ENCODE measurements around the gene PON3. TPM values are rescaled to one million over a fixed set of nuclear protein-coding genes. Genes with fewer than 3 reads are reported as not detected.

The PON3 gene
- total RNA-seq (2014; rRNA removed; shearing (Covaris generic)): not detected in 2 replicates

- Histone ChIP-seq H3K4me1 (peaks cover 9% of the 10 kb centered on the region), H3K9me3 (replicated peaks) (no peaks in the 10 kb centered on the region), H3K36me3 (no peaks in the 10 kb centered on the region), H3K27me3 (no peaks in the 10 kb centered on the region), H3K4me3 (no peak within 1 kb of the TSS), H3K27ac (no peak within 1 kb of the TSS)
- no peak for DNase-seq
Measured at GRCh38 chr7:95396136-95397032, at the start of gene PON3. PON3 (minus strand) TSS chr7:95396375; CDS start chr7:95396350, 25 bp downstream.

DNA sequence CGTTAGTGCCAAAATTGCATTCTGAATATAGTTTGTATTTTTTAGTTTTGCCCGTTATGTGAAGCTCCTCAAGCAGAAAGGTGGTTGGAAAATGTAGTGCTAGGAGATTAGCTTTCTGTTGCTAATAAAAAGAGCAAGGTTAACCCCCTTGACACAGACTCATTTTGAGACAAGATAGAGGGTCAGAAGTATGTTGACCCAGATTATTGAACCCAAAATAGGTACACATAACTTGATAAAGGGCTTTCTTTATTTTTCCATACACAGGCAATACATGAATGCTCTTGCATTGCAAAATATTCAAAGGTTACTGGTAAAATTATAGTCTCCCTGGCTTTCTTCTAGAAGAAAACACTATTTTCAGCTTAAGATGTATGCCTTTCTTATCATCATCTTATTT lies 48.6 kb upstream of the PON3 start:
- H3K27ac ChIP-seq: no peak overlapping the region
- no peak for DNase-seq
- no peaks in the 10 kb centered on the region for H3K4me1 ChIP-seq
- no peaks in the 10 kb centered on the region for H3K36me3 ChIP-seq
- H3K4me3 ChIP-seq: no peak overlapping the region
- no peaks in the 10 kb centered on the region for H3K9me3 ChIP-seq (replicated peaks)
- H3K27me3 ChIP-seq: no peaks in the 10 kb centered on the region

DNA sequence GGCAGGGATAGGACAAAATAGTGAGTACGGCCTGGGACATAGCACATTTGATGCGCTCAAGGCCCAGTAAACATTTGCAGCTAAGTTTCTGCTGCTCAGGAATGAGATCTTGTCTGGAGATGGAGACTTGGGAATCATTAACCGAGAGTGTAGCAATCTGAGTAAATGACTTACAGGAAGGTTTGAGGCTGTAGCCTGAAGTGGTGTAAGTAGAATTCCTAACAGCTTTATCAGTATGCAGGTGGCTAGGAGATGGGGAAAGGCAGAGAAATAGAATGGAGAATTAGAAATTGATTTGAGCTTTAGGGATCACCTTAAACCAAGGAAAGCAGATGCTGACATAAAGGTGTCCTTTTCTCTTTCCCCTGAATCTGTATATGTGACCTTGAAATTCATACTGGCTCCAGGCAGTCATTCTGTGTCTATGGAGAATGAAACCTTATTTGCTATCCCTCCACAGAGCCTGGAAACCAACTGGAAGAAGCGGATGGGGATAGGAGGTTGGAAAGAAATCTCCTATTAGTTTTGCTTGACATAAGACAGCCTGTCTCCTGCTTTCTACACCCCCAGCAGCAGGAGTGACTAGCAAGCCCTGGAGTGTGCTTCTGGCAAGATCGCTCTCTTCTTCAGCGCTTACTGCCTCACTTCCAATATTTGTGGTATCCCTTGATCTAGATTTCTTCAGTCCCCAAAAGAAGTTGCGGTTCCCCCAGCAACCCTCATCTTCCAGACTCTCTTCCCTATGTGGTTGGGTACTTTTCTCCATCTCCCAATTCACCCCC lies 45.1 kb upstream of the PON3 start:
- H3K9me3 ChIP-seq (replicated peaks): 0 out of 2 replicates have a peak, but pooled peaks cover 3% of the 10 kb centered on the region
- H3K27me3 ChIP-seq: no peaks in the 10 kb centered on the region
- no peaks in the 10 kb centered on the region for H3K36me3 ChIP-seq

GRCh38 chr7:95440394-95441038 lies 44.3 kb upstream of the PON3 start:
- H3K4me3 ChIP-seq: no peak overlapping the region
- H3K9me3 ChIP-seq (replicated peaks): 0 out of 2 replicates have a peak, but pooled peaks cover 3% of the 10 kb centered on the region
- DNase-seq: no peak
- H3K4me1 ChIP-seq: peaks cover 14% of the 10 kb centered on the region
- no peak overlapping the region for H3K27ac ChIP-seq
- no peaks in the 10 kb centered on the region for H3K27me3 ChIP-seq
- H3K36me3 ChIP-seq: no peaks in the 10 kb centered on the region

More for the DNA sequence above, 45.1 kb upstream of the PON3 start:
- H3K4me3 ChIP-seq: no peak overlapping the region
- H3K27ac ChIP-seq: no peak overlapping the region
- no peak for DNase-seq
- H3K4me1 ChIP-seq: peaks cover 10% of the 10 kb centered on the region

GRCh38 chr7:95436407-95436806 lies 40.2 kb upstream of the PON3 start:
- peaks cover 5% of the 10 kb centered on the region; the same call in 1 of the 2 replicates for H3K36me3 ChIP-seq
- H3K4me3 ChIP-seq: no peak overlapping the region
- DNase-seq: peak in 1 of 2 experiments; percentile 34
- peaks cover 14% of the 10 kb centered on the region for H3K4me1 ChIP-seq
- H3K27ac ChIP-seq: no peak overlapping the region; the same call in 1 of the 2 replicates
- H3K9me3 ChIP-seq (replicated peaks): 0 out of 2 replicates have a peak, but pooled peaks cover 3% of the 10 kb centered on the region
- no peaks in the 10 kb centered on the region for H3K27me3 ChIP-seq

DNA sequence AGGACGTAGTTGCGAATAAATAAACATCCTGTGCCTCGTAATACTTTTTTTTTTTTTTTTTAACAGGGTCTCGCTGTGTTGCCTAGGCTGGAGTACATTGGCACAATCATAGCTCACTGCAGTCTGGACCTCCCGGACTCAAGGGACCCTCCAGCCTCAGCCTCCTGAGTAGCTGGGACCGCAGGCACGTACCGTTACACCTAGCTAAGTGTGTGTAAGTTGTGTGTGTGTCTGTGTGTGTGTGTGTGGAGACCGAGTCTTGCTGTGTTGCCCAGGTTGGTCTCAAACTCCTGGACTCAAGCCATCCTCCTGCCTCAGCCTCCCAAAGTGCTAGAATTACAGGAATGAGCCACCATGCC lies 39.2 kb upstream of the PON3 start:
- Histone ChIP-seq H3K4me3 (peak overlapping the region; percentile 68), H3K4me1 (peaks cover 14% of the 10 kb centered on the region), H3K9me3 (replicated peaks) (0 out of 2 replicates have a peak, but pooled peaks cover 3% of the 10 kb centered on the region), H3K36me3 (peaks cover 5% of the 10 kb centered on the region; the same call in 1 of the 2 replicates), H3K27ac (peak overlapping the region; percentile 86), H3K27me3 (no peaks in the 10 kb centered on the region)
- peak in 1 of 2 experiments; percentile 48 for DNase-seq

DNA sequence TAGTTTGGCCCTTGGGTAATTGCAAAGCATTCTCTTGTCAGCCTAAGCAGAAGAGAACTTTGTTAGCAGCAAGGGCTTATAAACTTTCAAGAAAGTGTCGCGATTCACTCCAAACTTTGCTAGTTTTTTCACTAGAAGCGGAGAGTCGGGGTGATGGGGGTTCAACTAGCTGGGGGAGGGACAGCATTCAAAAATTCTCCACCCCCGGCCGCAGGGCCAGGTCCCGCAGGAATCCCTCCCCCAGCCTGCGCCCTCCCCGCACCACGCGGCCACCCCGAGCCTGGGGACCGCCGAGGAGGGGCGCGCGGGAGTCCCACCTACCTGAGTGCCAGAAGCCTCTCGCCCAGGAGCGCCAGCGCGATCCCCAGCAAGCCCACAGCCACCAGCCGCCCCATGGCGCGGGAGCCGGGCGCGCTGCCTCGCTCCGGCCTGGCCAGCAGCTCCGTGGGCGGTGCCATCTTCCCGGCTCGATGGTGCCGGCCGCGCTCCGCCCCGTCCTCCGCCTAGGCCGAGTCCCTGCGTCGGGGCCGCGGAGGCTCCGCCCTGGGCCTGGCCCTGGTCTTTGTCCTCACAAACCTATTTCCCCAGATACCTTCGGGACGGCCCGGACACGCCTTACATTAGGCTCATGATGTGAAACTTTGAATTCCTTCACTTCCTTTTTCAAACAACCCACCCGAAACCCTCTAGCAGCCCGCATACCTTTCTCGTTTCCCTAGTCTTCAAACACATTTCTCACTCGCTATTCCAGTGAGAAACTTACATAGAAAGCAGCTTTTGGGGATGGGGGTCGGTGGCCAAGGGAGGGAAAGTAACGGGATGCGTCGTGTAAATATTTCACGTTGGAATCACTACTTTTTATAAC lies 38.6 kb upstream of the PON3 start, which contains the start of gene PON2:
Gene PON2, minus strand, starts transcription at position 472 of the 865 bp plus-strand sequence. Its CDS starts 77 bp downstream, at position 395.
- Histone ChIP-seq H3K9me3 (replicated peaks) (0 out of 2 replicates have a peak, but pooled peaks cover 3% of the 10 kb centered on the region), H3K27me3 (no peaks in the 10 kb centered on the region), H3K4me3 (peak within 1 kb of the TSS; percentile 68), H3K36me3 (peaks cover 8% of the 10 kb centered on the region; the same call in 1 of the 2 replicates), H3K4me1 (peaks cover 14% of the 10 kb centered on the region), H3K27ac (peak within 1 kb of the TSS; percentile 86)
- peak; percentile 93 to 96 for DNase-seq

GRCh38 chr7:95433952-95434556 lies 37.9 kb upstream of the PON3 start:
- H3K27me3 ChIP-seq: no peaks in the 10 kb centered on the region
- H3K27ac ChIP-seq: peak overlapping the region; percentile 86

GRCh38 chr7:95433129-95433528 lies 37.0 kb upstream of the PON3 start:
- Histone ChIP-seq H3K4me1 (peaks cover 14% of the 10 kb centered on the region), H3K27me3 (no peaks in the 10 kb centered on the region), H3K36me3 (peaks cover 19% of the 10 kb centered on the region), H3K27ac (no peak overlapping the region), H3K9me3 (replicated peaks) (peaks cover 7% of the 10 kb centered on the region; the same call in 1 of the 2 replicates), H3K4me3 (no peak overlapping the region)
- DNase-seq: no peak

More at GRCh38 chr7:95433952-95434556, 37.9 kb upstream of the PON3 start:
- Histone ChIP-seq H3K4me1 (peaks cover 14% of the 10 kb centered on the region), H3K9me3 (replicated peaks) (peaks cover 7% of the 10 kb centered on the region; the same call in 1 of the 2 replicates), H3K4me3 (peak overlapping the region; percentile 68), H3K36me3 (peaks cover 14% of the 10 kb centered on the region)
- DNase-seq: peak in 1 of 2 experiments; percentile 11

DNA sequence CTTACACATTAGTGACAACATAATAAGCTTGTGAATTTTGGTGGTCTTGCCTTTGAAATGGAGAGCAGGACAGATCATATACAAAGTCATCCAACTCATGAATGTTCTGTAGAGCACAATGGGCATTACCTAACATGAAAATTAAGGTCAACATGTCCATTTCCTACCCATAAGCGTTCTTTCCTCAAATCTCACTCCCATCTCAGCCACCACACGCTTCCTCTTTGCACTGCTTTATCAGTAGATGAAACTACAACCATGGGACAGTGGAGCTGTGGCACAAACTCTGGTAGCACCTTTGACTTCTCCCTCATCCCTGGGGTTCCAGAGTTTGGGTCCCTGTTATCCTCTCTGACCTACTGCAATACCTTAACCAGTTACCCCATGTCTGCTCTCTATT lies 36.4 kb upstream of the PON3 start:
- H3K36me3 ChIP-seq: peaks cover 19% of the 10 kb centered on the region
- no peak for DNase-seq
- H3K4me3 ChIP-seq: no peak overlapping the region
- H3K9me3 ChIP-seq (replicated peaks): peaks cover 4% of the 10 kb centered on the region; the same call in 1 of the 2 replicates
- H3K27me3 ChIP-seq: no peaks in the 10 kb centered on the region
- no peak overlapping the region for H3K27ac ChIP-seq
- H3K4me1 ChIP-seq: peaks cover 10% of the 10 kb centered on the region

- Histone ChIP-seq H3K27ac (no peak overlapping the region), H3K27me3 (no peaks in the 10 kb centered on the region), H3K4me3 (no peak overlapping the region), H3K36me3 (peaks cover 25% of the 10 kb centered on the region), H3K9me3 (replicated peaks) (peaks cover 4% of the 10 kb centered on the region; the same call in 1 of the 2 replicates), H3K4me1 (peaks cover 3% of the 10 kb centered on the region)
- no peak for DNase-seq
Measured at GRCh38 chr7:95430864-95431263, 34.7 kb upstream of the PON3 start.

DNA sequence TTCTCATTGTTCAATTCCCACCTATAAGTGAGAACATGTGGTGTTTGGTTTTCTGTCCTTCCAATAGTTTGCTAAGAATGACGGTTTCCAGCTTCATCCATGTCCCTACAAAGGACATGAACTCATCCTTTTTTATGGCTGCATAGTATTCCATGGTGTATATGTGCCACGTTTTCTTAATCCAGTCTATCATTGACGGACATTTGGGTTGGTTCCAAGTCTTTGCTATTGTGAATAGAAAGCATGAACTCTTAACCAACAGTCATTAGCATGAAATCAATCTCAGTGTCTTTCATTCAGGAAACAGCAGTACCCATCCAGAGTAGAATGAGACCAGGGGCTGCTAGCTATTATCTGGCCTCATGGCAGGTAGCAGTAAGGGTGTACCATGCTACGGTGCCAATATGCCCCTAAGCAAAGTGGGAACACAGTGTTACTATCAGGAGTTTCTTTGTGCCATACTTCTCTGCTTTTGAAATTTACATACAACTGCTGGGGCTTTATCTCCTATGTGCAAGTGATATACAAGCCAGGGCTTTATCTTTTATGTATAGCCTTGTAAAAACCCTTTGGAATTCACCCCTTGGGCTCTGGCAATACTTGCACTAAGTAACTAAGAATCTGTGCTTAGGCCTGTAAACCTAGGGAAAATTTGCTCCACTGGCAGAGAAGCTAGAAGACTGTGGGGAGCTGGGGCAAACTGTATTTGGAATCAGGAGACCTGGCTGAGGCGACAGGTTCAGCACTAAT lies 33.2 kb upstream of the PON3 start:
- H3K27ac ChIP-seq: no peak overlapping the region
- no peak for DNase-seq
- no peaks in the 10 kb centered on the region for H3K27me3 ChIP-seq
- no peaks in the 10 kb centered on the region for H3K4me1 ChIP-seq
- no peak overlapping the region for H3K4me3 ChIP-seq
- H3K36me3 ChIP-seq: peaks cover 26% of the 10 kb centered on the region
- peaks cover 4% of the 10 kb centered on the region; the same call in 1 of the 2 replicates for H3K9me3 ChIP-seq (replicated peaks)
